Smooth muscle cell of the brain vasculature (primary cell): ENCODE measurements around the gene GRPEL1.

ENCODE experiments used
- DNase-seq: peaks from one replicate; pipeline ENCODE4 v3.0.0-alpha.2; 2012; ENCODE audit warnings: low read depth, low spot score

The GRPEL1 gene

DNA sequence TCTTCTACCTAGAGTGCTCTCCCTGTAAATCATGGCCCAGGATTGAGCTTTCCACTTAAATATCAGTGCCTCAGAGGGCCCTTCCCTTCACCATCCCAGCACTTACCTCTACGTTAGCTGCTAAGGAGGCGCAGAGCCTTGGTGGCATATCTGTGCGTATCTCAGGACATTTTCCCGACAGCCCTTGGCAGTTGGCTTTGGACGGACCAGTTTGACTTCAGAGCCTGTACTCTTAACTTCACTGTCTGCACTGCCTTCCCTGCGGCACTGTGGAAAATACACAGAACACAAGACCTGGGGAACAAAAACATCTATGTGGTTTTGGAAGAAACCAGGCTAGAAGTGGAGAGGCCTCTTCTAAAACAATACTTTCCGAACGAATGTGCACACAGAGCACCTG is 22.3 kb downstream of the GRPEL1 start:
- no peak for DNase-seq

- DNase-seq: no peak
Measured at GRCh38 chr4:7044137-7044930, 23.5 kb downstream of the GRPEL1 start.

DNA sequence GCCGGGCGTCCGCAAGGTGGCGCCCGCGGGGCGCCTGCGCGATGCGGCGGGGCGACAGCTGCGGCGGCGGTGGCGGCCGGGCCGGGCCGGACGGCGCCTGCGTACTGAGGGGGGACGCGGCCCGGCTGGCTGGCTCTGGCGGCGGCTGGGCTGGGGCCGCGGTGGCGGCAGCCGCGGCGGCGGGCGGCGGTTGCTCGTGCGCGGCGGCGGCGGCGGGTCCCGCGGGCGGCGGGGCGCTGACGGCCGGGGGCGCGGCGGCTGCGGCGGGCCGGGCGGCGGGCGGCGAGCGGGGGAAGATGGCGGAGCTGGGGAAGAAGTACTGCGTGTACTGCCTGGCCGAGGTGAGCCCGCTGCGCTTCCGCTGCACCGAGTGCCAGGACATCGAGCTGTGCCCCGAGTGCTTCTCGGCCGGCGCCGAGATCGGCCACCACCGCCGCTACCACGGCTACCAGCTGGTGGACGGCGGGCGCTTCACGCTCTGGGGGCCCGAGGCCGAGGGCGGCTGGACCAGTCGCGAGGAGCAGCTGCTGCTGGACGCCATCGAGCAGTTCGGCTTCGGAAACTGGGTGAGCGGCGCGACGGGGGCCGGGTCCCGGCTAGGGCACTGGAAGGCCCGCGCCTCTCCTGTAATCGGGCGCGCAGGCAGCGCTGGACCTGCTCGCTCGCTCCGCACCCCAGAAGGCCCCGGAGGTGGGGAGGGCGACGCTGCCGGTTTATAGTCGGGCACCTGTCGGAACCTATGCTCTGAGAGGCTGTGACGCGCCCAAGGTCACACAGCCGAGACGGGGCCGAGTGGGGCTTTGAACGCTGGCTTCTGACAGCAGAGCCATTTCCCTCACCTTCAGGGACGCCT is 24.4 kb downstream of the GRPEL1 start, which contains the start of gene TADA2B:
TADA2B (plus strand) TSS at position 89 of the 853 bp plus-strand sequence; CDS start at position 297, 208 bp downstream.
- DNase-seq: no peak

DNA sequence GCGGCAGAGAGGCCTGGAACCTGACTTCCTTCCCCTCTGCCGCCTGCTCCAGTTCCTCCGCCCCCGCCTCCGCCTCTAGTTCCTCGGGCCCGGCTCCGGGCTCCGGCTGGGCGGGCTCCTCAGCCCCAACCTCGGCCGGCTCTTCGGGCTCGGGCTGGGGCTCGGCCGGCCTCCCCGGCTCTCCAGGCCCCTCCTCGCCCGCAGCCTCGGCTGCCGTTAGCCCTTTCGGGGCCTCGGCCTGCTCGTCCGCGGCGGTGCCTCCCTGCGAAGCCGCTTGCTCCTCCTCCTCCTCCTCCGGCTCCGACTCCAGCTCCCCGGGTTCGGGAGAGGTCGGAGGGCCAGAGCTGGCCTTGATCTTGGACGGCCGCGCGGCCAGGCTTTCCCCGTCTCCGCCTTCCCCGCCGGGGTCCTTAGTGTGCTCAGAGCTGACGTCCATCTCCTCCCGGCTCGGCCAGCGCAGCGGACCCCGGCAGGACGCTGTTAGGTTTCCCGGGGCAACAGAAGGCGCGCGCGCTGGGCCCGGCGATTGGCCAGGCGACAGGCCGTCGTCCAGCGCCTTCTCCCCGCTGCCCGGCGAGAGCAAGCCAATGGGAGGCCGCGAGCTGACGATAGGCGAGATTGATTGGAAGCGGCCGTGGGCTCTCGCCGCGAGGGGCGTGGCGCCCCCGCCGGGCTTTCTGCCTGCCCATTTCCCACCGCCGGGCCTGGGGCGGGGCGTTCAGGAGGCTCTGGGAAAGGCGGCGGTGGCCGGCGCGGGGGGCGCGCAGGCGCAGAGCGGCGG is 25.2 kb downstream of the GRPEL1 start:
- peak; percentile 95 for DNase-seq

DNA sequence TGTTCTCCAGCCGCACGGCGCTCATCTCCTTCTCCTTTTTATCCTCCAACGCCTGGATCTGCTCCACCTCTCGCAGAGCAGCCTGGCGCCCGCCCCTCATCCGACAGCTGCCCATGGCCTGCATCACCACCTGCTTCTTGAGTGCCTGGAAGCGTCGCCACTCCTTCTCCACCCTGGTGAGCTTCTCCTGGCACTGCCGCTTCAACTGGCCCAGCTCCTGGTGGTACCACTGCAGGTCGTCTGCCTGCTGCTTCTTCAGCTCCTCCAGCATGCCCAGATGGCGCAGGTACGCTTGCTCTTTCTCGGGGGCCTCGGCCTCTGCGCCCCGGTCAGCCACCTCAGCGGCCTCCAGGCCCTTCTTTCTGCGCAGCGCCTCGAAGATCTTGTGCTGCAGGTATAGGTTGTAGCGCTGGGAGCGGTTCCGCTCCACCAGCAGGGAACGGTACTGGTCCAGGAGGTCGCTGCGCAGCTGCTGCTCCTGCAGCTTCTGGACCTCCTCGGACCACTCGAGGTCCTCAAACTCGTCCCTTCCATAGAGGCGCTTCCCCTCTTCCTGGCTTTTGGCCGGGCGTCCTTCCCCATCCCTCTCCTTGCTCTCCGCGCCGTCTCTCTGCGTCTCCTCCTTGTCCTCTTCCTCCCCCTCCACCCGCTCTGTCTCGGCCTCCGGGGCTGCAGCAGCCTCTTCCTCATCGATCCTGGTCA is 25.9 kb downstream of the GRPEL1 start:
- DNase-seq: no peak

DNA sequence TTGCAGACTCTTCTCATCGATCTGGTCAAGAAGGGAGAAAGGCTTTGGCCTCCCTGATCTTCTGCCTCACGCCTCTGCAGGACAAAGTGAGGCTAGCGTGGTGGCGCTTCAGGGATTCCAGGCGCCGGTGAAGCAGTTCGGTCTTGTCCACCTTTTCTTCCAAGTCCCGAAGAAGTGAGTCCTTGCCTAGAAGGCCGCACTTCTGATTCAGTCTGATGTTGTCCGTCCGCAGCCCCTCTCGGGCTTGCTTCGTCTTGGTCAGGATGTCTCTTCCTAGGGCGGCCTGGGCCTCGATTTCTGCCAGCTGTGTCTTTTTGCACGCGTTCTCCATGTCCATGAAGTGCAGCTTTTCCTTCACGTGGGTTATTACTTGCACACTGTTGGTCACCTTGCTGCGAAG is 26.6 kb downstream of the GRPEL1 start:
- DNase-seq: no peak

DNA sequence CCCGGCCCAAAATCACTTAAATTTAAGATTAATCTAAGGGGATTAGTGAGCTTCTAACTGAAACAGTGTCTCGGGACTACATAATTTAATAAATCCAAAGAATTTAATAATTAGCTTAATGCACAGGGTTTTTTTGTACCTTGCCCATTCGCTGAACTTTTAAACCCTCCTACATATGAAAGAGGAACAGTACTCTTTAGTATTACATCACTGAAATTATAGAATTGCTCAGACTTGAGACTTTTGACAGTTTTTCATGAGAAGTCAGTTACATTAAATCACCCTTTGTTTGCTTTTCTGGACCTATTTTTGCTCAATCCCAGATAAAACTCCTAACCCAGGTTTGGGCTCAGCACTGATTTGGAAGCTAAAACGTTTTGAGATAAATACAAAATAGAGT is 27.1 kb downstream of the GRPEL1 start:
- DNase-seq: no peak

GRCh38 chr4:7037425-7037824 is 30.4 kb downstream of the GRPEL1 start:
- no peak for DNase-seq

DNA sequence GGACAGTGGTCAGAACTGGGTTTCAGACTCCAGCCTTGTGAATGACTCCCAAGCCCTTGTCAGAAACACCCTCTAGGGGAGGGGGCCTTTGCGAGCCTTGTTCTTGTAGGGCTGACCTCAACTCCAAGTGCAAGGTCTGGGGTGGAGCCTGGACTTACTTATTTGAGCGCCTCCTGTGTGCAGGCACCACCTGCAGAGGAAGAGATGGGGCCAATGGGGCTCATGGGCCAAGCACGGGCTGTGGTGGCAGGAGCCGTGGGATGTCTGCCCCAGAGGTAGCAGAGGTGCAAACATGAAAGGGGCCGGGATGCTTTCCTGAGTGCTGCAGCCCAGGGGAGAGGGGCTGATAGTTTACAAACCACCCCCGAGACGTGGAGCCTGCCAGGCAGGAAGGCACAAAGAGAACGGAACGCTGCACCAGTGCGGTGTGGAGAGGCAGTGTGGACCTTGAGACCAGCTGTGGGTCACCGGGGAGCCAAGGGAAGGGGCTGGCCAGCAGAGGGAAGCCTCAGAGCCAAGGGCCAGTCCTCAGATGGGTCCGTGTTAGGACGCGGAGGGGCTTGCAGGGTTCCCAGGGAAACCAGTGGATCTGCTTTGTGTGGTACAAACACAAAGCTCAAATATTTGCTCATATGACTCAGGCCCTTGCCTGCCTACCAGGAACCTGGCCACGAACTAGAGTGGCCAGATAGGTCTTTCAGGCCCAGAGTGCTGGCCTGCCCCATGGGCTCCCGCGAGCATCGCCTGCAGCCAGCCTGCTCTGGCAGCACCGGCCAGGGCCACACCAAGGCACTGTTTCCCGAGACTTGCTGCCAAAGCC is 33.4 kb downstream of the GRPEL1 start:
- DNase-seq: no peak

- no peak for DNase-seq
Measured at GRCh38 chr4:7032596-7032995, 35.3 kb downstream of the GRPEL1 start.

GRCh38 chr4:7031558-7032449 is 36.1 kb downstream of the GRPEL1 start:
- DNase-seq: peak; percentile 53

DNA sequence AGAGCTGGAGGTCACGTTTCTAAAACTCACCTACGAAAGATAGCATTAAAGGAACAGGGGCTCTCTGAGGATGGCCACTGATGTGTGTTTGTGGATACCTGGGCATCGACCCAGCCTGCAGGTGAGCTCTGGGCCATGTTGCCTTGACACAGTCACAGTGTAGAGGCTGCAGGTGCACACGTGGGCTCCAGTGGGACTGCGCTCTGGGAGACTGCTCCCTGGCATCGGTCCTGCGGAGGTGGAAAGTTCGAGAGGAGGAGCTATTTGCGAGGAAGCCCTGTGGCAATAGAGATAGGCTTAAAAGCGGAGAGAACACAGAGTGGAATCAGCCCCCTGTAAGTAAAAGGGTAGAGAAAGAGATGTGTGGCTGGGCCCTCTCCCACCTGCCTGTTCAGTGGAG is 37.0 kb downstream of the GRPEL1 start:
- DNase-seq: no peak

- DNase-seq: no peak
Measured at GRCh38 chr4:7029921-7030320, 37.9 kb downstream of the GRPEL1 start.

GRCh38 chr4:7029212-7029611 is 38.7 kb downstream of the GRPEL1 start:
- DNase-seq: no peak

DNA sequence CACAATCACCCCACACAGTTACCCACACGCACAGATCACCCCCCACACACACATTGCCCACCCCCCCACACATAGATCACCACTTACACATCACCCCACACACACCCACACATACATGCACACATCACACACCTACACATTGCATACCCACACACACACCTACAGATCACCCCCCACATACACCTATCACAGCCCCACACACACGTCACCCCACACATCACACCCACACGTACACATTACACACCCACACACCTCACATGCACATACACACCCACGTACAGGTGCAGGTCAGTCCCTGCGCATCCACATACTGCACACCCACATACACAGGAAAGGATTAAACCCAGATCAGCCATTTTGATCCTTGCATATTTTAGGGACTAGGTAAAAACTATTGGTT is 40.0 kb downstream of the GRPEL1 start:
- no peak for DNase-seq

GRCh38 chr4:7027284-7027683 is 40.6 kb downstream of the GRPEL1 start:
- DNase-seq: no peak

GRCh38 chr4:7026107-7026506 is 41.8 kb downstream of the GRPEL1 start:
- no peak for DNase-seq

DNA sequence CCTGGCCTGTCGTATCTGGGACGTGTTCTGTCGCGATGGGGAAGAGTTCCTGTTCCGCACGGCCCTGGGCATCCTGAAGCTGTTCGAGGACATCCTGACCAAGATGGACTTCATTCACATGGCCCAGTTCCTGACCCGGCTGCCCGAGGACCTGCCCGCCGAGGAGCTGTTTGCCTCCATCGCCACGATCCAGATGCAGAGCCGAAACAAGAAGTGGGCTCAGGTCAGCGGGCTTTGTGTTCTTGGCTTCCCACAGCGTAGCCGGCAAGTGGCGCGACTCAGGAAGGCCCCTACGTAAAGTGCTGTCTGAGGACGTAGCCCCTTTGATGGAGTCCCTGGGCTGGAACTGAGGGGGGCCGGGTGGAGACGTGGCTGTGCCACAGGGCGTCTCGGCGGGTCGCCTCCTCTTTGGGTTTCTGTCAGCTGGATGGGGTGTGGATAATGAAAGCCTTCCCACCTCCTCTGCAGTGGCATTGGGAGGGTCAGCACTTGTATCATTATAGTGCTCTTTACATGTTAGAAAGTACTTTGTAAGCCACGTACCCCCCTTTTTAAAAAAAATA is 42.7 kb downstream of the GRPEL1 start:
- no peak for DNase-seq

- no peak for DNase-seq
Measured at GRCh38 chr4:7024336-7024890, 43.5 kb downstream of the GRPEL1 start.
